Fibroblast of lung (primary cell): ENCODE measurements around the gene GNPAT.

Experiments used
- EZH2 ChIP-seq: IDR thresholded peaks from 2 replicates; pipeline ENCODE4 v1.5.1; 2012; ENCODE audit warnings: low read length, control low read depth, mild to moderate bottlenecking; ENCODE audit errors: missing control alignments
- TF ChIP-seq, protein P1 (sequence below), 2 donors: IDR thresholded peaks in 1 of 2; conservative IDR thresholded peaks in 1 of 2; 1 replicate in 1 of 2; 2 replicates in 1 of 2; pipeline ENCODE4 v1.5.1; 2011 to 2012; ENCODE audit warnings: low read length in 2 of 2, control low read depth in 1 of 2, inconsistent platforms in 1 of 2, low read depth in 1 of 2, mild to moderate bottlenecking in 1 of 2

DNA sequence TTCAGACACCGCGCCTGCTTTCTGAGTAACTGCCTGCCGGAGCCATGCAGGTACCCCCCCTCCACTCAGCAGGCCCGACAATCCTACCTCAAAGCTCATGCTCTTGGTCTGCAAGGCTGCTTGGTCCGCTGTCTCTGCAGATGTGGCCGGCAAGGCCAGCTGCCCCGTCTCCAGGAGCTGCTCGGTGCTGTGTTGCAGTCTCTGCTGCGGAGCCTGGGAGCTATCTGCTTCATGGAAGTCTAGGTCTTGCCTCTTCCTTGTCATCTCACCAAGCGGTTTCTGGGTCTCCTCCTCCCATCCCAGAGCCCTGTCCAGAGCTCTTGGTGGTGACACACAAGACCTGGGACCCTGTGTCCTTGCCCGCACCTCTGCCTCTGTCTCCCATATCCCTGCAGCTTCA is 24.0 kb upstream of the GNPAT start:
- TF ChIP-seq, protein P1, sequence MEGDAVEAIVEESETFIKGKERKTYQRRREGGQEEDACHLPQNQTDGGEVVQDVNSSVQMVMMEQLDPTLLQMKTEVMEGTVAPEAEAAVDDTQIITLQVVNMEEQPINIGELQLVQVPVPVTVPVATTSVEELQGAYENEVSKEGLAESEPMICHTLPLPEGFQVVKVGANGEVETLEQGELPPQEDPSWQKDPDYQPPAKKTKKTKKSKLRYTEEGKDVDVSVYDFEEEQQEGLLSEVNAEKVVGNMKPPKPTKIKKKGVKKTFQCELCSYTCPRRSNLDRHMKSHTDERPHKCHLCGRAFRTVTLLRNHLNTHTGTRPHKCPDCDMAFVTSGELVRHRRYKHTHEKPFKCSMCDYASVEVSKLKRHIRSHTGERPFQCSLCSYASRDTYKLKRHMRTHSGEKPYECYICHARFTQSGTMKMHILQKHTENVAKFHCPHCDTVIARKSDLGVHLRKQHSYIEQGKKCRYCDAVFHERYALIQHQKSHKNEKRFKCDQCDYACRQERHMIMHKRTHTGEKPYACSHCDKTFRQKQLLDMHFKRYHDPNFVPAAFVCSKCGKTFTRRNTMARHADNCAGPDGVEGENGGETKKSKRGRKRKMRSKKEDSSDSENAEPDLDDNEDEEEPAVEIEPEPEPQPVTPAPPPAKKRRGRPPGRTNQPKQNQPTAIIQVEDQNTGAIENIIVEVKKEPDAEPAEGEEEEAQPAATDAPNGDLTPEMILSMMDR (conservative IDR thresholded peaks at IDR 0.05 in 1 of 2, IDR thresholded peaks at IDR 0.05 in 1 of 2; ENCODE audit: low read depth in 1 of 2, low read length in 2 of 2) = no peak
- no peak for TF ChIP-seq EZH2
